Measurements from ENCODE around the gene PRAMEF12.

DNA sequence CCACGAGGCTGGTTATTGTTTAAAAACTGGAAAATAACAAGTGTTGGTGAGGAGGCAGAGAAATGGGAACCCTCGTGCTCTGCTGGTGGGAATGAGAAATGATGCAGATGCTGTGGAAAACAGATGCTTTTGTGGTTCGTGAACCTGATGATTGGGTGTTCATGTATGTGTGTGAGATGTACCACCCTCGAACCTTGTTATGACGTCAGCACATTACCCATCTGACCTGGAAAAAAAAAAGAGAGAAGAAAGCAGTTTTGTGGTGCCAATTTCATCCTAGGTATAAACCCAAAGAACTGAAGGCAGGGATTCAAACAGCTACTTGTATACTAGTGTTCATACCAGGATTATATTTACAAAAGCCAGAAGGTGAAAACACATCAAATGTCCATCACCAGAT, 33.9 kb upstream of the PRAMEF12 start:
- TF ChIP-seq POLR2AphosphoS5 (IDR thresholded peaks at IDR 0.05; ENCODE audit: borderline replicate concordance, low read depth, low read length) (no peak), EZH2 (IDR thresholded peaks at IDR 0.05) (no peak), FOXP2 (optimal IDR thresholded peaks at IDR 0.05; ENCODE audit: control extremely low read depth, extremely low read length, insufficient read depth) (no peak)
